ENCODE results near the gene TBXT.

DNA sequence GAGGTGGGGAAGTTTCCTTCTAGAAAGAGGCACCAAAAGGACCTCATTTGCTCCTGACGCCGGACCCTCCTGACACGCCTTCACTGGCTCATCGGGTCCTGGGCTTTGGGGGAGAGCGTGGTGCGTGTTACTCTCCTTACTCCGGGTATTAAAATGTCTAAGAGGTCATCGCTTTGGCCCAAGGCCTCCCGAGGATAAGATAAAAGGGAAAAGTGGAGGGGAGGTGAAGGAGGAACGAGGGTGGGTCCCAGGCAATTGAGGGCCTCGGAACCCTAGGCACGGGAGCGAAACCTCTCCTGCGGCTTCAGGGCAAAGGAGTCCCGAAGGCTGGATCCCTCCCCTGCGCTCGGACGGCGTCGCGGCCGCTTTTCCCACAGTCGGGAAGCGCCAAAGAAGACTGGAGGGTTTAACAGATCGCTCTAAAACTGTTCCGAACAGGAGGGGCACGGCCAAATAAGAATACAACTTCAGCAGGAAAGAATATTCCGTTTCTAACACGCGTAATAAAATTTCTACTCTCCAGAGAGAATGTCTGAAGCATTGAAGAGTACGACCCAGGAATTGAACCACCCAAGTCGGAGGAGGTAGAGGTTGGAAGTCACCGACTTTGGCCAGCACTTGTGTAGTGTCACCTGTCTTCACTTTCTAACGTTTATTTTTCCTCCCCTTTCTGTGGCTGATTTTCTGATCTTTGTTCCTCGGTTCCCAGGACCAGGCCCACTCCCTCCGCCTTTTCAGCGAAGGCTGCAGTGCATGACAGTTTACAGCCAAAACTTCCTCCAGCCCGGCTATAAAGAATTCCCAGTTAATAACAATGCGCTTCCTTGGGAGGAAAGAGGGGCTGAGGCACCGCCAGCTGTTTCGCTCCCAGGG lies 2.1 kb upstream of the TBXT start:
- no peak for TF ChIP-seq POLR2A (IDR thresholded peaks at IDR 0.05)
- TF ChIP-seq, protein P1, sequence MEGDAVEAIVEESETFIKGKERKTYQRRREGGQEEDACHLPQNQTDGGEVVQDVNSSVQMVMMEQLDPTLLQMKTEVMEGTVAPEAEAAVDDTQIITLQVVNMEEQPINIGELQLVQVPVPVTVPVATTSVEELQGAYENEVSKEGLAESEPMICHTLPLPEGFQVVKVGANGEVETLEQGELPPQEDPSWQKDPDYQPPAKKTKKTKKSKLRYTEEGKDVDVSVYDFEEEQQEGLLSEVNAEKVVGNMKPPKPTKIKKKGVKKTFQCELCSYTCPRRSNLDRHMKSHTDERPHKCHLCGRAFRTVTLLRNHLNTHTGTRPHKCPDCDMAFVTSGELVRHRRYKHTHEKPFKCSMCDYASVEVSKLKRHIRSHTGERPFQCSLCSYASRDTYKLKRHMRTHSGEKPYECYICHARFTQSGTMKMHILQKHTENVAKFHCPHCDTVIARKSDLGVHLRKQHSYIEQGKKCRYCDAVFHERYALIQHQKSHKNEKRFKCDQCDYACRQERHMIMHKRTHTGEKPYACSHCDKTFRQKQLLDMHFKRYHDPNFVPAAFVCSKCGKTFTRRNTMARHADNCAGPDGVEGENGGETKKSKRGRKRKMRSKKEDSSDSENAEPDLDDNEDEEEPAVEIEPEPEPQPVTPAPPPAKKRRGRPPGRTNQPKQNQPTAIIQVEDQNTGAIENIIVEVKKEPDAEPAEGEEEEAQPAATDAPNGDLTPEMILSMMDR (IDR thresholded peaks at IDR 0.05): no peak
